Effector memory CD8-positive, alpha-beta T cell (primary cell): Measurements from ENCODE around the gene UBR4.
A peak's percentile ranks its signal among the peaks of the same experiment; 100 is the strongest.

Experiments used
- ATAC-seq: fragments of 150-1000 bp; cut with Tn5 transposase; replicated peaks from 2 replicates; pipeline ENCODE4 v1.10.0; 2021; ENCODE audit warnings: mild to moderate bottlenecking, moderate library complexity
- DNase-seq, 3 experiments: peaks; one replicate each; pipeline ENCODE4 v3.0.0; 2021
- H3K27ac Mint-ChIP-seq, 2 donors: one replicate each; pipeline ENCODE4 v1.8.0; 2022; ENCODE audit warnings: mild to moderate bottlenecking in 2 of 2, mixed read lengths in 2 of 2, moderate library complexity in 2 of 2
- H3K27me3 Mint-ChIP-seq, 2 donors: one replicate each; pipeline ENCODE4 v1.8.0; 2022; ENCODE audit warnings: mixed read lengths in 2 of 2
- H3K36me3 Mint-ChIP-seq: one replicate; pipeline ENCODE4 v1.8.0; 2022; ENCODE audit warnings: mild to moderate bottlenecking, moderate library complexity, mixed read lengths; ENCODE audit not compliant: insufficient read depth
- H3K4me1 Mint-ChIP-seq, 2 donors: one replicate each; pipeline ENCODE4 v1.8.0; 2022; ENCODE audit warnings: low read depth in 2 of 2, mixed read lengths in 2 of 2
- H3K4me3 Mint-ChIP-seq, 2 donors: one replicate each; pipeline ENCODE4 v1.8.0; 2022; ENCODE audit warnings: mild to moderate bottlenecking in 2 of 2, mixed read lengths in 2 of 2, moderate library complexity in 2 of 2
- H3K9me3 Mint-ChIP-seq, 2 donors: one replicate each; pipeline ENCODE4 v1.8.0; 2022; ENCODE audit warnings: mixed read lengths in 2 of 2

Gene UBR4

DNA sequence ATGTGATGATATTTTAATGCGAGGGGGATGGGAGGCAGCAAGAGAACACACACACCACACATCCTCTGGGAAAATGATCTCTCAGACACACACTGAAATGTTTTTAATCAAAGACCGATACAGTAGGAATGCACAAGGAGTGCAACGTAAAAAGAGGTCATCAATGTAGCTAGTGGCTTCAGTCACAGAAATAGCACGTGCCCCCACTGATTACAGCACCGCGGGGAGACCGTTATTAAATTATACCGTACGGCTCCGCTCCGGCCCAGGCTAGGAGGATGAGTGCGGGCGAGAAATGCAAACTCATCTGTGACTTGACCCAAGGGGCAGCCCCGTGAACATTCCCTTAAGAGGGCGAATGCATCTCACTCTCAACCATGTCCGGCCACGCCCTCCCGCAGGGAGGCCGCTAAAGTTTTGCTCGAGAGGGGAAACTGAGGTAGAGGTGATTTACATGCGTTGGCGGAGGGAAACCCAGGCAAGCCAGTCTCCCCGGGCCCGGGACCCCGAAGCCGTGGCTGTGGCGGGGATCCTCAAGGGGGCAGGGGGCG lies 552 bp downstream of the UBR4 start:
- Mint-ChIP-seq H3K27me3 (no peaks in the 10 kb centered on the region), H3K36me3 (peaks cover 21% of the 10 kb centered on the region), H3K27ac (peak overlapping the region; percentile 93 to 96), H3K9me3 (no peaks in the 10 kb centered on the region), H3K4me1 (peaks cover 37 to 61% of the 10 kb centered on the region in 2 donors), H3K4me3 (peak overlapping the region; percentile 85 to 89)
- ATAC-seq (peak; percentile 22), DNase-seq (peak in 2 of 3 experiments; percentile 28)

DNA sequence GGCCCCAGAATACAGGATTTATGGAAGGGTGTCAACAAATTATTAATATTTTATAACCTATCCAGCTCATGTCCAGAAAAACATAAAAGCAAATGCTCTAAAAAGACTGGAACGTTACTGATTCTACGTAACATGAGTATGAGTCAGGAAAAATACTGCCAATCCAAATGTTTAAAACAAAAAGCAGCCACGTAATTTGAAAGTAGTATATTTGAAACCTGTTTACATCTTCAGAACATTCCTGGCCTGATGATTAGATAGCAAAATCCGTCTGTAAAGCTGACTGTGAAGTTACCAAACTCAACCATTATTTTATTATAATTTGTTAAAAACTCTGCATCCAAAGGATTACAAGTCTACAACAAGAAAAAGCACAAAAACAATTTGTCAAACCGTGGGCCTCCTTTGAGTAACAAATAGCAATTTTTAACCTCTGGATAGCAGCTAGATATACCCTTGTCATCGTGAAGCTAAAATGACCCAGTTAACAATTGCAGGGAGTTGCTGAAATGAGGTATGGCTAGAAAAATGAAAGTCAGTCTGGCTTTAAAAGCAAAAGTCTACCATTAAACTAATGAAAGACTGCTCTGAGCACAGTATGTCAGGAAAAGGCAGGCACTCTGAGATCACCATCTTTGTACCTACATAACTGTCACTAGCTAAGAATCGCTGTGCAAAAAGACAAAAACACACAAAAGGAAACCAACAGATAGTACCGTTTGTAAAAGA lies 1.2 kb downstream of the UBR4 start:
- Mint-ChIP-seq H3K9me3 (no peaks in the 10 kb centered on the region), H3K36me3 (peaks cover 19% of the 10 kb centered on the region), H3K4me1 (peaks cover 38 to 65% of the 10 kb centered on the region in 2 donors), H3K27ac (peak overlapping the region; percentile 93 to 96), H3K27me3 (no peaks in the 10 kb centered on the region), H3K4me3 (peak overlapping the region; percentile 85 to 89)
- ATAC-seq (no peak), DNase-seq (no peak)

DNA sequence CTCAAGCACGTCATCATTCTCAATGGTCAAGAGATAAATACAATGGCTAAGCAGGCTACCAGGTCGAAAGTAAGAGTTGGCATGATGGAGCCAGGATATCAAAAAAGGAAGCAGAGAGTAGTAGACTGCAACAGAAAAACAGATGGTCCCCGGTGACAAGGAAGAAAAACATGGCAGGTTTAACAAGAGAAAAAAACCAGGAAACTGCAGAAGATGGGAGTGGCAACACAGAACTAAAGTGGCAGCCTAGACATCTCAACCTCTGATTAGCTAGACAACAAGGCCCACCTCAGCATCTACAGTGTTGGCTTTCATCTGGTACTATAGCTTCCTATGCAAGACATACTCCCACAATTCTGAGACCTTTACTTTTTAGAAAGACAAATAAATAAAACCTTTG lies 3.1 kb downstream of the UBR4 start:
- Mint-ChIP-seq H3K27ac (no peak overlapping the region), H3K4me3 (no peak overlapping the region), H3K4me1 (peaks cover 45 to 69% of the 10 kb centered on the region in 2 donors), H3K9me3 (no peaks in the 10 kb centered on the region), H3K27me3 (no peaks in the 10 kb centered on the region), H3K36me3 (peaks cover 19% of the 10 kb centered on the region)
- ATAC-seq (no peak), DNase-seq (no peak)

- Mint-ChIP-seq H3K4me1 (peaks cover 41 to 64% of the 10 kb centered on the region in 2 donors), H3K36me3 (peaks cover 19% of the 10 kb centered on the region), H3K4me3 (no peak overlapping the region), H3K27ac (no peak overlapping the region), H3K9me3 (no peaks in the 10 kb centered on the region), H3K27me3 (no peaks in the 10 kb centered on the region)
- DNase-seq (no peak), ATAC-seq (no peak)
These were observed 4.2 kb downstream of the UBR4 start for GRCh38 chr1:19205845-19206244.

DNA sequence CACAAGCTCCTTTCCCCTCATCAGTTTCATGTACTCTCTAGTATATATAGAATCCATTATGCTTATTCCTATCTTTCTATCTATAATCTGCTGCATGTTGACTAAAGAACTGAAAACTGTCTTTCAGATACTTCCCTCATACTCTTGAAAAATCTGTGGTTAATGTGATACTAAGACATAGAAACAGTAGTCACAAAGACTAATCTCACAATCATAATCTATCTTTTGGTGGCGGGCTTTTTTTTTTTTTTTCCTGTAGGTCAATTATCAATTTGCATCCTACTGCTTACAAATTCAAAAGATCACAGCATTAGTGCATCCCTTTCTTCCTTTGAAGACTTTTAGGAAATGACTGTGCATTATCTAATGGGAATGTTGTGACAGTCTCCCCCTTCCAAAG lies 4.7 kb downstream of the UBR4 start:
- no peak for ATAC-seq
- Mint-ChIP-seq H3K27me3 (no peaks in the 10 kb centered on the region), H3K4me1 (peaks cover 38 to 63% of the 10 kb centered on the region in 2 donors), H3K27ac (peak overlapping the region in 1 of 2 donors; percentile 4), H3K9me3 (no peaks in the 10 kb centered on the region), H3K4me3 (no peak overlapping the region), H3K36me3 (peaks cover 21% of the 10 kb centered on the region)
- no peak for DNase-seq

DNA sequence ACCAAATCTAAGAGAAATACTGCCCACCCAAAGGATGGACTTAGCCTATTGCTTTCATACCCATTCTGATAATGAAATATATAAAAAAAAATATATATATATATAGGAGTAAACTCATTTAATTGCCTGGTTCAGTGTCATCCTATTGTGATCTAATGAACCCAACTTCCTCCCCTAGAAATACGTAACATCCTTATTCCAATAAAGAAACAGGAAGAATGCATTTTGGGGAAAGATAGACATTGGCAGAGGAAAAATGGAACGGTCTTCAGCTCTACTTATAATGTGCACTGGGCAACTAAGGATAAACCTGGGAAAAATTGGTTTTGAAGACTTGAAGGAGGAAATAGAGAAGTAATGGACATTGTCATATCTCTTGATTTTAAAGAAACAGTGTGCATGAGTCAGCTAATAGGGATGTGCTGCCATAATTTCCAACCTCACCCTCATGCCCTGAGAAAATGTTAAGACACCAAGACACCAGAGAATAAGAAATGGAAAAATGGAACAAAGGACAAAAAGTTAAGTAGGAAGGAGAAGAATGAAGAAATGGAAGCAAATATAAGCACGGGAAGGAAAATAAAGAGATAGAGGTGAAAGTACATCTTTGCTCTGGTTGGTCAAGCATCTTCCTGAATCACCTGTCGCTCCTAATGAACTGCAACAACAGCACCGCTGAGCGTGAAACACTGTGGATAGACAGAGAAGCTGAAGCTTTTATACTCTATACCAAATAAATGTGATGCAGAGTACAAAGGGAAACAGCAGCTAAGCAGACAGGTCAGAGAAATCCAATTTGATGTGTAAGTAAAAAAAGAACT lies 5.4 kb downstream of the UBR4 start:
- ATAC-seq: no peak

GRCh38 chr1:19203440-19203839 lies 6.6 kb downstream of the UBR4 start:
- Mint-ChIP-seq H3K36me3 (peaks cover 36% of the 10 kb centered on the region), H3K4me3 (no peak overlapping the region), H3K27me3 (no peaks in the 10 kb centered on the region), H3K9me3 (no peaks in the 10 kb centered on the region), H3K27ac (no peak overlapping the region), H3K4me1 (peaks cover 31 to 52% of the 10 kb centered on the region in 2 donors)
- ATAC-seq (no peak), DNase-seq (no peak)

More for the DNA sequence above, 5.4 kb downstream of the UBR4 start:
- Mint-ChIP-seq H3K36me3 (peaks cover 25% of the 10 kb centered on the region), H3K27me3 (no peaks in the 10 kb centered on the region), H3K27ac (peak overlapping the region in 1 of 2 donors; percentile 53), H3K4me3 (no peak overlapping the region), H3K9me3 (no peaks in the 10 kb centered on the region), H3K4me1 (peaks cover 35 to 59% of the 10 kb centered on the region in 2 donors)
- no peak for DNase-seq

GRCh38 chr1:19202396-19202795 lies 7.7 kb downstream of the UBR4 start:
- no peaks in the 10 kb centered on the region for H3K9me3 Mint-ChIP-seq
- DNase-seq (no peak), ATAC-seq (peak; percentile 36)
- peaks cover 28 to 45% of the 10 kb centered on the region in 2 donors for H3K4me1 Mint-ChIP-seq
- no peak overlapping the region for H3K4me3 Mint-ChIP-seq
- H3K36me3 Mint-ChIP-seq: peaks cover 37% of the 10 kb centered on the region
- H3K27me3 Mint-ChIP-seq: no peaks in the 10 kb centered on the region
- peak overlapping the region; percentile 69 to 70 for H3K27ac Mint-ChIP-seq

- ATAC-seq (no peak), DNase-seq (no peak)
- H3K27ac Mint-ChIP-seq: no peak overlapping the region
- peaks cover 55% of the 10 kb centered on the region for H3K36me3 Mint-ChIP-seq
- H3K4me1 Mint-ChIP-seq: peaks cover 17 to 37% of the 10 kb centered on the region in 2 donors
- no peaks in the 10 kb centered on the region for H3K9me3 Mint-ChIP-seq
- no peaks in the 10 kb centered on the region for H3K27me3 Mint-ChIP-seq
- no peak overlapping the region for H3K4me3 Mint-ChIP-seq
These were observed 10.0 kb downstream of the UBR4 start for GRCh38 chr1:19199969-19200604.

- H3K9me3 Mint-ChIP-seq: no peaks in the 10 kb centered on the region
- H3K4me1 Mint-ChIP-seq: peaks cover 12 to 31% of the 10 kb centered on the region in 2 donors
- H3K4me3 Mint-ChIP-seq: no peak overlapping the region
- H3K36me3 Mint-ChIP-seq: peaks cover 60% of the 10 kb centered on the region
- no peak overlapping the region for H3K27ac Mint-ChIP-seq
- H3K27me3 Mint-ChIP-seq: no peaks in the 10 kb centered on the region
- DNase-seq (no peak), ATAC-seq (no peak)
These were observed 10.6 kb downstream of the UBR4 start for GRCh38 chr1:19199329-19199968.

- peak overlapping the region in 1 of 2 donors; percentile 74 for H3K27ac Mint-ChIP-seq
- ATAC-seq (no peak), DNase-seq (no peak)
- no peak overlapping the region for H3K4me3 Mint-ChIP-seq
- no peaks in the 10 kb centered on the region for H3K9me3 Mint-ChIP-seq
- no peaks in the 10 kb centered on the region for H3K27me3 Mint-ChIP-seq
- peaks cover 67% of the 10 kb centered on the region for H3K36me3 Mint-ChIP-seq
- H3K4me1 Mint-ChIP-seq: peaks cover 11 to 24% of the 10 kb centered on the region in 2 donors
These were observed 11.2 kb downstream of the UBR4 start for GRCh38 chr1:19198820-19199219.

GRCh38 chr1:19197845-19198244 lies 12.2 kb downstream of the UBR4 start:
- ATAC-seq (no peak), DNase-seq (no peak)
- Mint-ChIP-seq H3K27me3 (no peaks in the 10 kb centered on the region), H3K36me3 (peaks cover 76% of the 10 kb centered on the region), H3K4me1 (peaks cover 8 to 20% of the 10 kb centered on the region in 2 donors), H3K9me3 (no peaks in the 10 kb centered on the region), H3K4me3 (no peak overlapping the region), H3K27ac (no peak overlapping the region)

DNA sequence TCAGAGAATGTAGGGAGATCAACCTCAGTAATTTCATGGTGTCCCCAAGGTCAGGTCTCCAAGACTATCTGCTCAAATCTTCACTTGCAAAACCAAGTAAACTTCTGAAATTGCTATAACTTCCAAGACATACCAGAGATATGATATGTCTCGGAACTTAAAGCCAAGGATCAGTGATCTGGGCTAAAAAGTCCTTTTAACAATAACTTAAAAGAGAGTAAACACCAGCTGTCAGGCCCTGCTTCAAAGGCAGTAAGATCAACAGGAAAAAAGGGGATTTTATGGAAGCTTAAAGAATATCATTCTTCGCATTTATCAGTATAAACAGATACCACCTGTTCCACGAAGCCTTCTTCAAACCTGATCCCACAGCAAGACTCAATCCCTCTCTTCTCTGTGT lies 13.7 kb downstream of the UBR4 start:
- ATAC-seq: no peak
- Mint-ChIP-seq H3K9me3 (no peaks in the 10 kb centered on the region), H3K27me3 (no peaks in the 10 kb centered on the region), H3K36me3 (peaks cover 85% of the 10 kb centered on the region), H3K27ac (peak overlapping the region in 1 of 2 donors; percentile 25), H3K4me1 (peaks cover 0 to 9% of the 10 kb centered on the region in 2 donors), H3K4me3 (no peak overlapping the region)
- DNase-seq: no peak
